AG04449 (cell line): ENCODE results near the gene HIGD1A.

ENCODE experiments used
- CTCF ChIA-PET: fragments of 350-600 bp; formaldehyde crosslinking; extraction: SDS; loops from one replicate; lab custom pipeline; 2021; ENCODE audit warnings: antibody characterized with exemption; lab: Yijun Ruan, JAX
- POLR2A ChIA-PET: fragments of 400-600, 350-600 bp; formaldehyde crosslinking; extraction: SDS; loops from one replicate; lab custom pipeline; 2020; ENCODE audit warnings: antibody characterized with exemption, inconsistent platforms; lab: Yijun Ruan, JAX
- DNase-seq: peaks from one replicate; pipeline ENCODE4 v3.0.0-alpha.2; 2010; ENCODE audit warnings: low read depth, low spot score
- H3K4me3 ChIP-seq: 2 replicates; pipeline ENCODE4 v1.5.1; 2011; ENCODE audit warnings: low read depth, mild to moderate bottlenecking, control low read depth, low read length
- CTCF ChIP-seq: IDR thresholded peaks from one replicate; pipeline ENCODE4 v1.5.1; 2011; ENCODE audit warnings: mild to moderate bottlenecking, moderate library complexity, low read length, control low read depth, inconsistent platforms; ENCODE audit not compliant: insufficient read depth; ENCODE audit errors: missing control alignments

Gene HIGD1A

GRCh38 chr3:42799376-42799775 is 4.9 kb downstream of the HIGD1A start:
- no peak for TF ChIP-seq CTCF
- no peak for DNase-seq
- CTCF ChIA-PET = no interaction called here
- POLR2A ChIA-PET = no interaction called here
- H3K4me3 ChIP-seq = no peak overlapping the region

GRCh38 chr3:42796332-42796885 is 7.9 kb downstream of the HIGD1A start:
- ChIA-PET POLR2A (no interaction called here), CTCF (interaction anchor here (0.8 to 1.4 kb wide), 6 partner anchors 9 to 41 kb away, joined by 3 to 7 read pairs (median 4); no protein-coding TSS in a partner anchor)
- H3K4me3 ChIP-seq = no peak overlapping the region
- no peak for TF ChIP-seq CTCF
- DNase-seq = no peak

DNA sequence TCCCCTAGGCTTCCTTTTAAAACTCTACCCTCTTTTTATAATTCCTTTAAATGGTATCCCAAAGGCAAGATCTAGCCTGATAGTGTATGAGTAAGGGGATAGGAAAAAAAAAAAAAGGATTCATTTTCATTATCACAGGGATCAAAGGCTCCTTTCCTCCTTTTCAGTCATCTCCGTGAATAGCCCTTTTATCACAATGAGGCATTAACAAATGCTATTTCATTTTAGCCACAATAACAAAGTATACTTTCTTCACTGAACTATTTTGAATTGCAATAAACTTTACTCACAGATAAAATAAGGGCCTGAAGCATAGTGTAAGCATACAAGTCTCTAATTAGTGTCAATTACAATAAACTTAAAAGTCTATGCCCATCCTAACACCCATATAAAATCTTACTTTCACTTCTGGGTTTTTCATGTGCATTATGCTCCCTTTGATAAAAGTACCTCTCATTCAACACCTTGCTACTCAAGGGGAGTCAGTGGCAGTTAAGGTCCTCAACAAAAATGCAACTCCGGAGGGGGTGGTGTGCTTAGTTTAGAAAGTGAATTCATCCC is 8.6 kb downstream of the HIGD1A start:
- no peak for TF ChIP-seq CTCF
- H3K4me3 ChIP-seq = no peak overlapping the region
- POLR2A ChIA-PET = no interaction called here
- CTCF ChIA-PET = interaction anchor here (0.9 to 1.4 kb wide), 5 partner anchors 8 to 40 kb away, joined by 3 to 7 read pairs (median 4); no protein-coding TSS in a partner anchor
- DNase-seq = no peak

DNA sequence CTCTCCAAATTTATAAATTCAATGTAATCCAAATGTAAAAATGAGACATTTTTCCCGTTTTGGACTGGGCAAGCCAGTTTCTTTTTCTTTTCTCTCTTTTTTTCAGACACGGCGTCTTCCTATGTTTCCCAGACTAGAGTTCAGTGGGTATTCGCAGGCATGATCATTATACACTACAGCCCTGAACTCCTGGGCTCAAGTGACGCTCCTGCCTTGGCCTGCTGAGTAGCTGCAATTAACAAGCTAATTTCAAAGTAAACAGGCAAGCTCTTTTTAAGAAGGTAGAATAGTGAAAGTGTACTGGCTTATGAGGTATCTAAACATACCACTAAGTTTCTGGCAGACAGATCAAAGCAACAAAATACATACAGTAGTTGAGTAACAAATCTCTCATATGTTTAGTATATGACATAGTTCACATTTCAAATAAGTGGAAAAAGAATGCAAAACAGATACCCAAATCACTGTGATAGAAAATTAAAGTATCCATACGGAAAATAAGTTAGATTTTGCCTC is 13.5 kb downstream of the HIGD1A start:
- CTCF ChIA-PET = interaction anchor here (2.2 kb wide), 1 partner anchor 12 kb away, joined by 6 read pairs; no protein-coding TSS in a partner anchor
- no peak for DNase-seq
- no peak overlapping the region for H3K4me3 ChIP-seq
- no peak for TF ChIP-seq CTCF
- POLR2A ChIA-PET = no interaction called here

DNA sequence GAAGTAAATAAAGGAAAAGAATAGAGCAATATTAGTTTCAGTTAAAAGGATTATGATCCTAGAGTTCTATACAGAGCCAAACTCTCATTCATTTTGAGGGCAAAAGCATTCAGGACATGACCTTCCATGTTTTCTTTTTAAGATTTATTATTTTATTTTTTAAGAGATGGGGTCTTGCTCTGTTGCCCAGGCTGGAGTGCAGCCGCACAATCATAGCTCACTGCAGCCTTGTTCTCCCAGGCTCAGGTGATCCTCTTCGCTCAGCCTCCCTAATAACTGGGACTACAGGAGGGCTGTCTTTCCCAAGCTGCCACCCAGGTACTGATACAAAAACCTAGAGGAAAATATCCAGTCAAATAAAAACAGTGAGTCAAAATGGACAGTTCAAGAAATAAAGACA is 17.7 kb downstream of the HIGD1A start:
- no peak overlapping the region for H3K4me3 ChIP-seq
- ChIA-PET POLR2A (no interaction called here), CTCF (interaction anchor here (1.3 to 5.4 kb wide), 2 partner anchors 10 to 53 kb away, joined by 3 to 23 read pairs; no protein-coding TSS in a partner anchor)
- DNase-seq = no peak
- TF ChIP-seq CTCF = no peak

DNA sequence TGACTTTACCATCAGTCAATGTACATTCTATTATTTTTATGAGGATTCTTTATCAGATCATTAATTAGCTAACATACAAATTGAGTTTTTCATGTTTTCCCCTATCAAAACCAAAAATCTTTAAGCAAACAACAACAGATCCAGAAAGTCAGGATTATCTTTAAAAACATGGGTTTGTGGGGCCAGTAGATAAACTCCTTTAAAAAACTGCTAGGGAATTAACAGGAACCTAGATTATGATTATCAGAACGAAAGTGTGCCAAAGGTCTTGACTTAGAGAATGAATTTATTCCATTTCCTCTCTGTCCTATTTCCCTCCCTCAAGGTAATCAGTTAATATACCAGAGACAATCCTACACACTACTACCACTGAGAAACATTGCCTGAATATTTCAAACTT is 18.1 kb downstream of the HIGD1A start:
- DNase-seq = no peak
- H3K4me3 ChIP-seq = no peak overlapping the region
- ChIA-PET CTCF (interaction anchor here (1.3 to 5.4 kb wide), 2 partner anchors 10 to 53 kb away, joined by 3 to 23 read pairs; no protein-coding TSS in a partner anchor), POLR2A (no interaction called here)
- TF ChIP-seq CTCF = no peak
